HTERT RPE-1 (cell line): ENCODE results near the gene EYA2.

Experiments used
- in situ Hi-C: fragments of 300-500 bp; cut with MboI; formaldehyde crosslinking; loops from 4 replicates; pipeline ENCODE4 v1.14.3; 2020; ENCODE audit warnings: low sequenced_read_pairs

The EYA2 gene

DNA sequence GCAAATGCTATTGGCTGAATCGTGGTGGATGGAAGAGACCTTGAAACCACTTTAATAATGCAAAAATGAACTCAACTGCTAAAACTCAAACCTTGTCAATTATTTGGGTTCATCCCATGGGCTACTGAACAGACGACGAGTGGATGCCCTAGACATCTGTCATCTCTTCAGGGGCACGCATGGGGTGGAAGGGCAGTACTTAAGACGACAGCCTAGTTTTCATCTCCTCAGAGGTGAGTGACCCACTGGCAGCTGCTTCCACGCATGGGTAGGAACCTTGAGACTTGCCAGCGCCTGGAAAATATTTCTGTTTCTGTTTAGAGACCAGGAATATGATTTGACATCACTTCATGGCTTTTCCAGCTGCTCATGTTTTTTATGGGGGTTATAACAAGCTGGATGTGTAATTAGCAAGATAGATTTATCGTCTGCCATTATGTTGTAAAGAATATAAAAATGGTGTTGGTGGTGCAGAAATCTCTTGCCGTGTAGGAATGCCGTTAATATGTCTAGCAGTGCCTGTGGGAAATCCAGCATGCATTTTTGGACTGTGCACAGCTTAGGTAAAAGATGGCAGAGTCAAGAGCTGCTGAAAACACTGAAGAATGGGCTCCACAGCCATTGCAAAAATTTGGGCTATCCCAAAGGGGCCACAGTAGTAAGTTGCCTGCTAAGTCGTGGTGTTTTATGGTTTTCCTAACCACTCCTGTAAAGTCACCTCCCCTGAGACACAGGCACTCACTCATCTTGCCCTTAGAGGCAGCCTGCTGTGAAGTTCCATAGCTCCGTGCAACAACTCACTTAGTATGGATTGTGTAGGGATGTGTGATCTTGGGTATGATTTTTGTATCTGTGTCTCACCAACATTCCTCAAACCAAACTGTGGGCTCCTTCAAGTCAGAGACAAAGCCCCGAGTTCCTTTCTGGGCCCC lies 203.3 kb downstream of the EYA2 start:
- in situ Hi-C loops, result no loop called here

DNA sequence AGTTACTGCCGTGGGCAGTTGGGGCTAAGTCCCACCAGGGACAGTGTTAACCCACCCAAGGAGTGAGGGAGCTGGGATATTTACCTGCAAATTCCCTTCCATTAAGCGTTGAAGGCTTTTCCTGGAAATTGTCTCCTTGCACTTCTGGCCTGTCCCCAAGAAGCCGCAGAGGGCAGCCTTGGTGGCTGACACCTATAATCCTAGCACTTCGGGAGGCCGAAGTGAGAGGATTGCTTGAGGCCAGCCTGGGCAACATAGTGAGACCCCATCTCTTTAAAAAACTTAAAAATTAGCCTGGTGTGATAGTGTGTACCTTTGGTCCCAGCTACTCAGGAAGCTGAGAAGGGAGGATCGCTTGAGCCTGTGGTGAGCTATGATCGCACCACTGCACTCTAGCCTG lies 204.4 kb downstream of the EYA2 start:
- in situ Hi-C loops, result no loop called here

DNA sequence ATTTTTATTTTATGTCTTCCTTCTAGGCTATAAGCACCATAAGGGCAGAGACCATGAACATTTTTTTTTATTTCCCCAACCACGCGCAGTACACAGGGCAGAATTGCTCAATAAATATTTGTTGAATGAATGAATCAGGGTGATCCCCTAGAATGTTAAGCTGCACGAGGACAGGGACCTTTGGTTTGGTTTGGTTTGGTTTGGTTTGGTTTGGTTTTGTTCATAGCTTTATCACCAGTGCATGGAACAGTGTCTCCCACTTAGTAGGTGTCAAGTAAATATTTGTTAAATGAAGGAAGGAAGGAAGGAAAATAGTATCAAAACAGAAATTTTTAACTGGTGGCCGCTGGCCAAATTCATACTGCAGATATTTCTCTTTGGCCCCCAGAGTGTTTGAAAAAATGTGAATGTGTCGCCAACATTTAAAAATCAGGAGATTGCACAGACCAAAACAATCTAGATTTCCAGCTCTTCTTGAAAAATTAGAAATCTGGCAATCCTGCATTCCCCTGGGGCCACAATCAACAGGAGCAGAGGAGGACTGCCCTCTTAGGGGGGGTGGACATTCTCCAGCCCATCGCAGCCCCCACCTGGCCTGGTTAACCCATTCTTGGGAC lies 205.3 kb downstream of the EYA2 start:
- in situ Hi-C loops, result no loop called here

DNA sequence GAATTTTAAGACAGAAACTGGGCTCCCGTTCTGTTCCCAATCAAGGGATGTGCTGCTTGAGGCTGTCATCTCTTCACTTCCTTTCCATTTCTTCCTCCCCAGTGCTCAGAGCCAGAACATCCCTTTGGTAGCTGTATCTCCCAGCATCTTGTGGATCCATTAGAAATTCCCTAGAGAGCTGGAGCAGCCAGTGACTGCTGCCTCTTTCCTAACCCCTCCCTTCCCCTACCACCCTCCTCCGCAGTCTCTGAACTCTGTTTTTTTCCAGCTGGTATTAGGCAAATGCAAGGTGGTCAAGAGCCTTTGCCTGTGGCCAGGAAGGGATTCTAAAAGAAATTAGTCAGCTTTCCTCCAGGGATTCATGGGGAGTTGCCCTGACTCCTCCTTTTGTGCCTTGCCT lies 208.0 kb downstream of the EYA2 start:
- in situ Hi-C loops, result no loop called here

DNA sequence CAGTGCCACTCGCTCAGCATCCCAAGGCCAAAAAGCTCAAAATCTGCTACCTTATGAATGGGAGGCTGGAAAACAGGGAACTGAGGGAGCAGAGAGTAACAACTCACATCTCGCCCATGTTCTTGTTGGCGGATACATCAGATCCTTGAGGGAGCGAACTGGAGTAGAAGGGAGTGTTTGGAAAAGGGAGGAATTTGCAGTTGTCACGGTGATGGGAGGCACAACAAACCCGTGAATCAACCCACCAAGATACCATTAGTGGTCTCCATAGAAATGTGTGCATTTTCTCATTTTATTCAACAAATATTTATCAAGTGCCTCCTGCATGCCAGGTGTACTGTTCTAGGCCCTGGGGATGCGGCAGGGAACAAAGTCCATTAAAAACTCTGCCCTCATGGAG lies 212.1 kb downstream of the EYA2 start:
- in situ Hi-C loops, result no loop called here

DNA sequence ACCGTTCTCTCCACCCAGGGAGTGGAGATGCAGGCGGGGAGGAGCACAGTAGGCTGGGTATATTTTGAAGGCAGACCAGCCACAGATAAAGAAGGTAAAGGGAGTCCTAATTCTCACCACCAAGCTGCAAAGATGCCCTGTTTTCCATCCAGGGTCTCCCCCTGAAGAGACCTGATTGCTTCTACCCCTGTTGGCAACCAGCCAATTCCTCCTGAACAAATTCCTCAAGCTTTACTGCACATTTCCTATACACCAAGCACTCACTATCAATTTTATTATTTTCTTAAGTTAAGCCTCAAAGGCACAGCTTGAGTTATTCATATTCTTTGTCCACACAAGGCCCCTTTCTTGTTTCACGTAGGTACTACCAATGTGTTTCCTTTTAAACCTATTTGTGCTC lies 214.4 kb downstream of the EYA2 start:
- in situ Hi-C loops, result no loop called here

DNA sequence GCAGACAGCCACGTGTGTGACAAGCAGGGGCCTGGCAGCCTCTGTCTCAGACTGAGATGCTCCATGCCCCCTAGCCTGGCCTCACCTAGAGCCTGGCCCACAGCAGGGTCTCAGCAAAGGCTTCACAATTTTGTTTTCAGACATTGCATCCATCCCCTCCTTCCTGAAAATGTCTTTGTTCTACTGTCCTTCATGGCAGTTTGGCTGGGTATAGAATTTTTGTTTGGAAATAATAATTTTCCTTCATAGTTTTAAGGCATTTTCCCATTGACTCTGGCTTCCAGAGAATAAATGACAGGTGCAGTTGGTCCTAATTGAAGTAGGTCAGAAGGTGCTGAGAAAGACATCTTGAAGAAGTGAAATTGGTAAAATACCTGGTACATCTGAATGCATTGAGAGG lies 216.2 kb downstream of the EYA2 start:
- in situ Hi-C loops, result no loop called here

DNA sequence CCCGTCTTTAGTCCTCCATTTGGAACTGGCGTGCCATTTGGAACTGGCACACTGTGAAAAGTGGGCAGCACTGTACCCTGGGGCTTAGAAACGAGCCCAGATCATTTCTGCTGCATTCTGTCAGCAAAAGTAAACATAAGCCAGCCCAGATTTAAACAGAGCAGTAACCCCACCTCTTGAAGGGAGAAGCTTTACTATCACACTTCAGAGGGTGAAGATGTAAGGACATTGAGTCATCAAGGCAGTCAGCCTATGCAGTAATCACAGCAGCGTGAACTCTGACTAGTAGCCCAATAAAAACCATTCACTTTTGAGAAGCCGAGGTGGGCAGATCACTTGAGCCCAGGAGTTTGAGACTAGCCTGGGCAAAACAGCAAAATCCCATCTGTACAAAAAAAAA lies 216.9 kb downstream of the EYA2 start:
- in situ Hi-C loops, result no loop called here

DNA sequence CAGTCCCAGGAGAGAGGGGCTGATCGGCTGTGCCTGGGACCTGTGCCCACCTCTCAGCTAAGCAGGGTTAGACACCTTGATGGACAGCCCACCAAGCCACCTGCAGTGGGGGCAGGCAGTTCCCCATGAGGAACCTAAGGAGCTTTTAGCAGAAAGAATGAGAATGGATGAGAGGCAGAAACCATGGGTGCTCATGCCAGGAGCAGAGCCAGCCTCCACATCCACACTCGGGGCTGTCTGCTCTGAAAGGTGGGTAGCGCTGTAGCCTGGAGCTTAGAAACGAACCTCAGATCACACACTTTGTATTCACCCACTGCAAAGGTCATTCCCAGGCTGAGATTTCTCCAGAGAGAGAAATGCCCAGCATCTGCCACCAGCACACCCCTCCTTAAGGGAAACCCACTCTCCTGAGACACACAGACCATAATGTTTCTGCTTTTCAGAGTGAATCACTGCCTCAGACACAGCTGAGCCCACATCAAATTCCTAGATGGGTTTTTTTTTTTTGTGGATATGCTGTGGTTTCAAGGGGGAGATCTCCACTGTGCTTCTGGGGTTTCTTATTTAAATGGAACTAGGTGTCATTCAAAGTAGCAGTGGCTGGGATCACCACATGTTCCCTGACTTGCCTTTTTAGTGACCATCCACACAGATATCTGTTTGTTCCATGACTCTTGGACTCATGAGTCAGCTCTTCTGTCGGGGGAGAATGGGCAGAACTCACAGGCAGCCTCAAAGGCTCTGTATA lies 218.9 kb downstream of the EYA2 start:
- in situ Hi-C loops, result no loop called here

DNA sequence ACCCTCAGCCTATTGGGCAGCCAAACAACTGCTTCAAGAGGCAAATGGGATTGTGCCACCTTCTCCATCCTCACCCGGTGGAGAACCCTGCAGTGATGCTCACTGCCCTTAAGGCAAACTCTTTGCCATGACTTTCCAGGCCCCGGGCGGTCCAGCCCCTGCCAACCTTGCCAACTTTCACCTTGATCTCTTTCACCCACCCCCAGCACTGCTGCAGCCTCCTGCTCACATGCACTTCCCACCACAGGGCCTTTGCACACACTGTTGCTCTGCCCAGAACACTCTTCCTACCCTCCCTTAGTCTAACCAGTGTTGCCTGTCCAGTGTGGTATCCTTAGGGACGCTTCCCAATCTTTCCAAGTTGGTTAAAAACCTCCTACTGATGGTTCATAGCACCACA lies 221.1 kb downstream of the EYA2 start:
- in situ Hi-C loops, result no loop called here

DNA sequence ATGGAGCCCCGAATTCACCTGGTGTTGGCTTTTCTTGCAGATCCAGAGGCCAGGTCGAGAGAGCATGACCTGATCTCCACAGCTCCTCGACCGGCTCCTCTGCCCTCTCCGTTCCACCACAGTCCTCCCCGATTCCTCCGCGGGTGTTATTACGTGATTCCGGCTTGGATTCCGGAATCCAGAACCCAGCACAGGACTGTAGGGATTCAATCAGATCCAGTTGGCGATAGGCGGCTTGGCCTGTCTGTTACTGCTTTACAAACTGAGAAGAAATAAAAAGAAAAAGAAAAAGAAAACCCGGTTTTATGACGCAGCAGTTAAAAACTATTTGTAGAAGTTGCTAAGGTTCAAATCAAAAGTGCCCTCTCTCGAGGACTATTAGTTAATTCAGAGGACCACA lies 222.7 kb downstream of the EYA2 start:
- in situ Hi-C loops, result no loop called here

DNA sequence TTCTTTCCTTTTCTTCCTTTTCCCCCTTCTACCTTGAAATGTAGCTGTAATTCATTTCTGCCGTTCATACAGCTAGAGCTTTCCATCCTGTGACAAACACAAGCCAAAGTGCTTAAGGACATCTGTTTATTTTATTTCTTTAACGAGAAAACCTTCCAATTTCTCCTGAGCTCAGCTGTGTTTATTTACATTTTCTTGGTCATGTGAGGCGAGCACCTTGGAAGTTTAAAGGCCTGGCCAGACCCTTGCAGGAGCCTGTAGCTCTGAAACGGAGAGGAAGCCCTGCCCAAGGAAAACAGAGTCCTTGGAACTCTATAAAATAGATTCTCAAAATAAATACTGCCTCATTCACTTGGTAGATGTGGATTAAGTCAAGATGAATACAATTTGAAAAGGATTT lies 223.1 kb downstream of the EYA2 start:
- in situ Hi-C loops, result no loop called here

DNA sequence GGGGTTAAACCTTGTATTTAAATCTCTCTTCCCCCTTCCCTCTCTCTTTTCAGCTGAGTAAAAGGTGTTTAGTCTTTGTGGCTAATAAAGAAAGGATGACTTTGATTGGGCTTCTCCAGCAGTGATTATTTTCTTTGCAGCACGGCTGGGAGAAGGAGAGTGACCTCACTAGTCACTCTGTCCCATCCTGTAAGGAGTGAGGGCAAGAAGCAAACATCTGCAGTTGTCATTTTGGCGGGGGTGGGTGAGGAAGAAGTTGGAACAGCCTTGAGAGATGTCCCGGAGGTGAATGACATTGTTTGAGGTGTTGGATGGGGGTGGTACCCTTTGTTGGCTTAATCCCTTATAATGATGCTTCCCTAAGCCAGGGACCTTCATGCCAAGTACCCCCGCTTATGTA lies 223.6 kb downstream of the EYA2 start:
- in situ Hi-C loops, result no loop called here

DNA sequence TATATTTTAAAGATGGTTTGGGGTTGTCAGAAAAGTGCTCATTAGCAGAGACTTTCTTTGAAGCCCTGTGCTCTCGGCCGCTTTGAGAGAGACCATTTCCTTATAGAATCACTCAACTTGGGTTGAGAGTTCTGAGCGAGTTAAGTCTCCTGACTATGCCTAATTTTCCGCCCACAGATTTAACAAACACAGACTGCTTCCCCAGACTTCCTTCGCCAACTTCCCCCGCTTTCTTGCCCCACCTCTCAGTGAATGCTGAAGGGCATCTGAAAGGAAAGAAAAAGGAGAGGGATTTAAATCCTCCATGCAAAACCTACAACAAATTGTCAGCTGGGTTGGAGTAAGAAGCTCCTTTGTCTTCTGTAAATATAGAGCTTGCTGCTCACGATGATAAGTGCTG lies 224.0 kb downstream of the EYA2 start:
- in situ Hi-C loops, result no loop called here

DNA sequence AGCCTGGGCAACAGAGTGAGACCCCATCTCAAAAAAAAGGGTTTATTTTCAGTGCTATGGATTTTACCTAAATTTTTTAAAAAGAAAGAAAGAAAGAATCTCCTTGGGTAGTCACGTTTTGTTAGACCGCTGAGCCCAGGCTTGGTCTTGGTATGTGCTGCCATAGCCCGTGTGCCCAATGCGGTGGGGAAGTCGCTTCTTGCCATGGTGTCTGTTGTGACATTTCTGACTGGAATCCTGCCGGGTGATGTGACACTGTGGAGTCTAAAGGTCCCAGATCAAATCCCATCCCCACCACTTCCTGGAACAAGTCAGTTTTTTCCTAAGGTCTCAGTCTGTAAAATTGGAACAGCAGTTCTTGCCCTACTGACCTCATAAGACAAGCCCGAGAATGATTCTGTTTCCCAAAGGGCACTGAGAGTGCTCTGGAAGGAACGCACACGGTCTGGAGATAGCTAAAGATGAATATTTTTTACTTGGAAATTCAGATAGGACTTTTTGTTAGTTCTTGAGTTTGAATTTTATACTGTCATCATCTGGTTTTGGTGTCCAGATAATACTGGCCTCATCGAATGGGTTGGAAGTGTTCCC lies 225.8 kb downstream of the EYA2 start:
- in situ Hi-C loops, result no loop called here

DNA sequence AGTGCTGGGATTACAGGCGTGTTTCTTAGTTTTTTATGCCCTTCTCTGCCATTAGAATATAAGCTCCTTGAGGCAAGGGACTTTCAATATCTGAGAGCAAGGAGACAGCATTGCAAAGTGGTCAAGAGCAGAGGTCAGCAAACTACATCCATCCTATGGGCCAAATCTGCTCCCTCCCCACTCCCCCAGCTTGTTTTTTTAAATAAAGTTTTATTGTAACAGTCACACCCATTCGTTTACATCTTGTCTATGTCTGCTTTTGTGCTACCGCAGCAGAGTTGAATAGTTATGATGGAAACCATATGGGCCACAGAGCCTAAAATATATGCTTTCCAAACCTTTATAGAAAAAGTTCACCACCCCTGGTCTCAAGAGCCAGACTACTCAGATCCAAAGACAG lies 227.9 kb downstream of the EYA2 start:
- in situ Hi-C loops, result no loop called here

DNA sequence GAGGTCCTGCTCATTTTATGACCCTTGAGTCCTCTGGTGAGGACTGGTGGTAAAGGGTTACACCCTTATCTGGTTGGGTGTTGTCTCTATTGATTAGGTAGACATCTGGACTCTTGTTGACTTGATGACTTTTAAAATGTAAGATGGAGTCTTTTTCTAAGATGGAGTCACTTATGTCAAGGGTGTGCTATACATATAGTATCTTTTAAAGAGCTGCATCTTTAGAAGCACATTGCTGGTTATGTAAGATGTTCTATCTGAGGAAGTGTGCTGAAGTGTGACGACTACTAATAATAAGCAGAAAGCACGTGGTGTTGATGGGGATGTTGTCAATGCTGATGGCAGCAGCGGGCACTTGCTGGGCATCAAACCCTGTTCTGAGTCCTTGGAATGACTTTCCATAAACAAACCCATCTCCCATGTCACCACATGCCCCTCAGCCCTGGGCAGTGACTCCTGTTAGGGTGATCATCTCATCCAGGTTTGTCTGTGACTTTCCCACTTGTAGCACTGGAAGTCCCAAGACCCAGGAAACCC lies 229.6 kb downstream of the EYA2 start:
- in situ Hi-C loops, result no loop called here

DNA sequence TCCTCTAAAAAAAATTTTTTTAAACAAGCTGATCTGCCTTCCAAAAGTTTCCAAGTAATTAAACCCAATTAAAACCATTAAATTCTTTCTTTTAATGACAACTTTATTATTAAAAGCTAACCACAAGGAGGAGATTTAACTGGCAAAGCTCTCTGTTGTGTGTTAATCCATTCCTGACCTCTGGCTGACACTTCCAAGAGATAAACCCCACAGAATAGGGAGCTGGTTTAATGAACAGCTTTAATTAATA lies 230.8 kb downstream of the EYA2 start:
- in situ Hi-C loops, result no loop called here

DNA sequence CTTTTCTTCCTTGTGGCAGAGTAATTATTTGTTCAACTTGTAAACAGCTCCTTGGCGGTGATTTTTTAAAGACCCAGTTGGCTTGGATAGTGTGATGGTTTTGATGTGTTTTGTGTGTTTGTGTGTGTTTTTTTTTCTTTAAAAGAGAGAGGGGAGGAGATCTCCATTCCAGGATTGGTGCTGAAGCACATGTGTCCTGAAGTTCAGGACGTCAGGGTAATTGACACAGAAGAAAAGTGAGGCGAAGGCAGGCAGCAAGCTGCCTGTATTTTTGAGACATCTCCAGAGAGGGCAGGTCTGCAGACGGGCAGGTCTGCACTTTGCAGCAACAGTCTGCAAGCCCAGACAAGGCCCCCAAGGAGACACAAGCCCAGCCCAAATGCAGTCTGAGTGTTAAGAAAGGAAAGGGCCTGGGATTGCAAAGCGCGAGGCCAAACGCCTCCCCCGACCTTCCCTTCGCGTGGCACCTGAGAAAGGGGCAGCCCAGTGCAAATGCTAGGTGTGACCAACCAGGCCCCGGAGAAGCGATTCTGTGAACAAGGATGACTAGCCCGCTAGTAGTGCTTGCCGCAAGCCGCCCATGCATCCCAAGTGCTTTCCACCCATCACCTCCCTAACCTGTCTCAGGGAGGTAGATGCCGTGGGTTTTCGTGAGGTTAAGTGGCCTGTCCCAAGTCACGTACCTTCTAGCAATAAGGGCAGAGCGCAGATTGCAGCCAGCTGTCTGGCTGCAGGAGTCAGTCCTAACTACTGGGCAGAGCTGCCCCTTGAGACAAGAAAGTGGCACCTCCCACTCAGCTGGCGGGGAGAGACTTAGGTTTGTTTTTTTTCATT lies 231.3 kb downstream of the EYA2 start:
- in situ Hi-C loops, result no loop called here

DNA sequence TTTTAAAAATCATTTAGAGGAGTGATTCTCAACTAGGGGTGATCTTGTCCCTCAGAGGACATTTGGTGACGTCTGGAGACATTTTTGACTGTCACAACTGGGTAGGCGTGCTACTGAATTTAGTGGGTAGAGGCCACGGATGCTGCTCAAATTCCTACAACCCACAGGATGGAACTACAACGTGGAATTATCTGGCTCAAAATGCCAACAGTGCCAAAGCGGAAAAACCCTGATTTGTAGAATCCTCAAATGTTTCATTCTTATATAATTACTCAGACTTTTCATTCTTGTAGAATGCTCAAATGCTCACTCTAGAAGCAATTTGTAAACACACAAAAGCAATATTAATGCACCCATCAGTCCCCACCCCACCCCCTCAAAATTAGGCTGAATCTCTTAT lies 232.1 kb downstream of the EYA2 start:
- in situ Hi-C loops, result no loop called here

DNA sequence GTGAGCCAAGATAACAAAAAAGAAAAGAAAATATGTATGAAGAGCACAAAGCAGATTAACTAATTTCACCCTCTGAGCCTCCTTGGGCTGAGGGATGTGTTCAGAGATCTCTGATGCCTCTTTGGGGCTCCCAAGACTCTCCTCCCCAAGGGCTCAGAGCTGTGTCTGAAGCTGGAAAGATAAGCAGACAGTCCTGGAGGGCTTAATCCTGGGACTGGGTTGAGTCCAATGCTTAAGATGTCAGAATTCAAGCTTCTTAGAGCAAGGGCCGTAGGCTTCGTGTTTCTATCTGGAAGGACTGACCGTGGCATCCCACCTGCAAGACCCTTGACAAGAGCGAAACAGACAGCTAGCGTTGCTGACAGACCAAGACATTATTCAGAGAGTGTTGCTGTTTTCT lies 232.9 kb downstream of the EYA2 start:
- in situ Hi-C loops, result no loop called here
